DMS114 treated with DMSO at 0.1 percent for 48 hours (cell line): Measurements from ENCODE around the gene PAK2.
A peak's percentile ranks its signal among the peaks of the same experiment; 100 is the strongest.
"Not testable (repeated sequence)": the region's sequence is repeated elsewhere in the genome, so short reads cannot be mapped to it uniquely, and the experiment has no call there.

Experiments
- DNase-seq: peaks from one replicate; lab custom pipeline; 2025; ENCODE audit not compliant: unreplicated experiment; lab: John Stamatoyannopoulos, UW

PAK2 gene

GRCh38 chr3:196739671-196740480 lies at the start of gene PAK2:
Gene PAK2, plus strand, starts transcription at chr3:196739857. Its CDS starts 42,790 bp downstream, at chr3:196782647.
- DNase-seq: peak; percentile 90

- no peak for DNase-seq
Observed at GRCh38 chr3:196689941-196690660, 49.6 kb upstream of the PAK2 start.

- no peak for DNase-seq
Observed at GRCh38 chr3:196691386-196691785, 48.3 kb upstream of the PAK2 start.

GRCh38 chr3:196694202-196694638 lies 45.4 kb upstream of the PAK2 start:
- no peak for DNase-seq

- no peak for DNase-seq
Observed at GRCh38 chr3:196694941-196695848, 44.5 kb upstream of the PAK2 start.

- DNase-seq: no peak
Observed at GRCh38 chr3:196695849-196696226, 43.8 kb upstream of the PAK2 start.

GRCh38 chr3:196697270-196697669 lies 42.4 kb upstream of the PAK2 start:
- no peak for DNase-seq

- DNase-seq: no peak
Observed at GRCh38 chr3:196699749-196700148, 39.9 kb upstream of the PAK2 start.

GRCh38 chr3:196700801-196701200 lies 38.9 kb upstream of the PAK2 start:
- no peak for DNase-seq

- no peak for DNase-seq
Observed at GRCh38 chr3:196706327-196706726, 33.3 kb upstream of the PAK2 start.

GRCh38 chr3:196706731-196707130 lies 32.9 kb upstream of the PAK2 start:
- DNase-seq: no peak

GRCh38 chr3:196707566-196707965 lies 32.1 kb upstream of the PAK2 start:
- no peak for DNase-seq

- no peak for DNase-seq
Observed at GRCh38 chr3:196708467-196708866, 31.2 kb upstream of the PAK2 start.

GRCh38 chr3:196711838-196712513 lies 27.7 kb upstream of the PAK2 start, which contains the start of the genes CEP19 and PIGX:
Gene CEP19, minus strand, starts transcription at chr3:196712250. Its CDS starts 3,593 bp downstream, at chr3:196708657.
Gene PIGX, plus strand, starts transcription at chr3:196712377.
- peak; percentile 50 for DNase-seq

- peak; percentile 18 for DNase-seq
Observed at GRCh38 chr3:196712514-196713413, 26.9 kb upstream of the PAK2 start.

GRCh38 chr3:196717162-196717561 lies 22.5 kb upstream of the PAK2 start:
- DNase-seq: not testable (repeated sequence)

GRCh38 chr3:196721097-196721496 lies 18.6 kb upstream of the PAK2 start:
- no peak for DNase-seq

GRCh38 chr3:196726788-196727675 lies 12.6 kb upstream of the PAK2 start:
- DNase-seq: no peak
